Smooth muscle cell (in vitro differentiated cells): ENCODE measurements around the gene FTO. TPM values are rescaled to one million over a fixed set of nuclear protein-coding genes. Genes with fewer than 3 reads are reported as not detected.

ENCODE experiments used
- DNase-seq: peaks from one replicate; lab custom pipeline; 2025; ENCODE audit not compliant: unreplicated experiment; lab: John Stamatoyannopoulos, UW
- H2AFZ ChIP-seq: fragments of 200-600 bp; sonication (generic); 2 replicates; pipeline ENCODE4 v1.6.0; 2016; ENCODE audit warnings: antibody characterized with exemption, low read depth, mild to moderate bottlenecking
- H3F3A ChIP-seq: fragments of 200-600 bp; sonication (generic); 2 replicates; pipeline ENCODE4 v1.6.0; 2017; ENCODE audit warnings: antibody characterized with exemption, low read depth
- H3K27ac ChIP-seq: fragments of 200-600 bp; sonication (generic); 2 replicates; pipeline ENCODE4 v1.5.1; 2016; ENCODE audit warnings: low read depth, mild to moderate bottlenecking
- H3K27me3 ChIP-seq: fragments of 200-600 bp; sonication (generic); 2 replicates; pipeline ENCODE4 v1.6.1; 2016; ENCODE audit warnings: low read depth, mild to moderate bottlenecking
- H3K36me3 ChIP-seq: fragments of 200-600 bp; sonication (generic); 2 replicates; pipeline ENCODE4 v1.5.1; 2016; ENCODE audit warnings: low read depth
- H3K4me1 ChIP-seq: fragments of 200-600 bp; sonication (generic); 2 replicates; pipeline ENCODE4 v1.5.1; 2016; ENCODE audit warnings: low read depth
- H3K4me2 ChIP-seq: fragments of 200-600 bp; sonication (generic); 2 replicates; pipeline ENCODE4 v1.6.0; 2016; ENCODE audit warnings: mild to moderate bottlenecking
- H3K4me3 ChIP-seq: fragments of 200-600 bp; sonication (generic); 2 replicates; pipeline ENCODE4 v1.5.1; 2016; ENCODE audit warnings: mild to moderate bottlenecking
- H3K79me2 ChIP-seq: fragments of 200-600 bp; sonication (generic); 2 replicates; pipeline ENCODE4 v1.6.0; 2016; ENCODE audit warnings: low read depth, mild to moderate bottlenecking
- H3K9ac ChIP-seq: fragments of 200-600 bp; sonication (generic); 2 replicates; pipeline ENCODE4 v1.6.0; 2016; ENCODE audit warnings: low read depth
- H3K9me3 ChIP-seq: fragments of 200-600 bp; sonication (generic); replicated peaks from 2 replicates; pipeline ENCODE4 v1.5.1; 2016; ENCODE audit warnings: low read depth
- H4K20me1 ChIP-seq: fragments of 200-600 bp; sonication (generic); 2 replicates; pipeline ENCODE4 v1.6.0; 2016; ENCODE audit warnings: low read depth
- WGBS: methylation state at CpG from one replicate; pipeline ENCODE4 v1.1.7; 2016; ENCODE audit warnings: low lambda C conversion rate; 5-methylcytosine and 5-hydroxymethylcytosine counted together
- polyA plus RNA-seq: library from polyadenylated mRNA; unstranded; fragments of >200 nt; fragmentation: Nextera tagmentation; extraction: Ambion mirVana; gene quantifications from 2 replicates; pipeline ENCODE4 v1.2.1, GENCODE V29; 2016
- total RNA-seq: library from RNA; depleted of rRNA; stranded (reverse); fragments of >200 nt; gene quantifications from 2 replicates; pipeline ENCODE4 v1.2.3, GENCODE V29; 2014
- TF ChIP-seq, protein P1 (sequence below): fragments of 200-600 bp; sonication (generic); IDR thresholded peaks from 2 replicates; pipeline ENCODE4 v1.5.1; 2017; ENCODE audit warnings: borderline replicate concordance, mild to moderate bottlenecking, antibody characterized with exemption; ENCODE audit not compliant: insufficient read depth, poor library complexity, severe bottlenecking

Gene FTO
- total and polyA plus RNA-seq, 2 experiments from 2014 or later: 81.1 to 89.9 TPM

DNA sequence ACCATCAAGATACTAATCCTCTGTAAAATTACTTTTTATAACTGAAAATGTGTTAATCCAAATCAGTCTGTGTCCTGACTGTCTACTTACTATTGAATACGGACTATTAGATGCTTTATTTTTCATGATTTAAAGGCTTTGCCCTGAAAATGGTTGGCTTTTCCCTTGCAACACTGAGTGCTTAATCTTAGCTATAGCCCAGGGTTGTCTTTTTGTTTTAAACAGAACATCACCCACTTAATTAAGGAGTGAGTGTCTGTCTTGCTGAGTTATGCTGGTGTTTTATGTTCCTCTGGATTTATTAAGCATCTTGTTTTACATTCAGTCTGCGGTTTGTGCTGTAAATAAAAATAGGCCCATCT, 11.0 kb downstream of the FTO start:
- H4K20me1 ChIP-seq: peaks cover 95% of the 10 kb centered on the region
- H3K4me2 ChIP-seq: no peak overlapping the region

GRCh38 chr16:53717577-53717976, 13.6 kb downstream of the FTO start:
- H2AFZ ChIP-seq: no peak overlapping the region
- no peaks in the 10 kb centered on the region for H3K9me3 ChIP-seq
- H3K36me3 ChIP-seq: no peaks in the 10 kb centered on the region
- TF ChIP-seq, protein P1, sequence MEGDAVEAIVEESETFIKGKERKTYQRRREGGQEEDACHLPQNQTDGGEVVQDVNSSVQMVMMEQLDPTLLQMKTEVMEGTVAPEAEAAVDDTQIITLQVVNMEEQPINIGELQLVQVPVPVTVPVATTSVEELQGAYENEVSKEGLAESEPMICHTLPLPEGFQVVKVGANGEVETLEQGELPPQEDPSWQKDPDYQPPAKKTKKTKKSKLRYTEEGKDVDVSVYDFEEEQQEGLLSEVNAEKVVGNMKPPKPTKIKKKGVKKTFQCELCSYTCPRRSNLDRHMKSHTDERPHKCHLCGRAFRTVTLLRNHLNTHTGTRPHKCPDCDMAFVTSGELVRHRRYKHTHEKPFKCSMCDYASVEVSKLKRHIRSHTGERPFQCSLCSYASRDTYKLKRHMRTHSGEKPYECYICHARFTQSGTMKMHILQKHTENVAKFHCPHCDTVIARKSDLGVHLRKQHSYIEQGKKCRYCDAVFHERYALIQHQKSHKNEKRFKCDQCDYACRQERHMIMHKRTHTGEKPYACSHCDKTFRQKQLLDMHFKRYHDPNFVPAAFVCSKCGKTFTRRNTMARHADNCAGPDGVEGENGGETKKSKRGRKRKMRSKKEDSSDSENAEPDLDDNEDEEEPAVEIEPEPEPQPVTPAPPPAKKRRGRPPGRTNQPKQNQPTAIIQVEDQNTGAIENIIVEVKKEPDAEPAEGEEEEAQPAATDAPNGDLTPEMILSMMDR: no peak
- H3K9ac ChIP-seq: no peak overlapping the region
- peaks cover 88% of the 10 kb centered on the region for H3K79me2 ChIP-seq
- H3K27ac ChIP-seq: no peak overlapping the region
- H3K4me1 ChIP-seq: peaks cover 10% of the 10 kb centered on the region
- no peak overlapping the region for H3K4me2 ChIP-seq
- H3F3A ChIP-seq: no peaks in the 10 kb centered on the region
- H4K20me1 ChIP-seq: peaks cover 96% of the 10 kb centered on the region
- H3K4me3 ChIP-seq: no peak overlapping the region
- H3K27me3 ChIP-seq: no peaks in the 10 kb centered on the region
- DNase-seq: no peak
- 93% methylated on average over 3 of the region's 3 CpGs for WGBS

More for the DNA sequence above, 11.0 kb downstream of the FTO start:
- H3K9ac ChIP-seq: no peak overlapping the region
- no peak overlapping the region for H3K27ac ChIP-seq
- DNase-seq: no peak
- no peaks in the 10 kb centered on the region for H3K27me3 ChIP-seq
- H3K79me2 ChIP-seq: peaks cover 90% of the 10 kb centered on the region
- TF ChIP-seq, protein P1: no peak
- no peak overlapping the region for H2AFZ ChIP-seq
- no peak overlapping the region for H3K4me3 ChIP-seq
- H3K4me1 ChIP-seq: peaks cover 10% of the 10 kb centered on the region
- no peaks in the 10 kb centered on the region for H3F3A ChIP-seq
- H3K36me3 ChIP-seq: no peaks in the 10 kb centered on the region
- no peaks in the 10 kb centered on the region for H3K9me3 ChIP-seq
- 93% methylated on average over 2 of the region's 2 CpGs for WGBS

- 93% methylated on average over 5 of the region's 5 CpGs for WGBS
- H3K4me1 ChIP-seq: no peaks in the 10 kb centered on the region
- H3K79me2 ChIP-seq: peaks cover 91% of the 10 kb centered on the region
- peaks cover 96% of the 10 kb centered on the region for H4K20me1 ChIP-seq
- TF ChIP-seq, protein P1: no peak
- H3K27me3 ChIP-seq: no peaks in the 10 kb centered on the region
- H3K36me3 ChIP-seq: no peaks in the 10 kb centered on the region
- DNase-seq: no peak
- H3F3A ChIP-seq: no peaks in the 10 kb centered on the region
- no peak overlapping the region for H3K4me3 ChIP-seq
- no peak overlapping the region for H3K27ac ChIP-seq
- no peak overlapping the region for H2AFZ ChIP-seq
- H3K9me3 ChIP-seq: no peaks in the 10 kb centered on the region
- H3K9ac ChIP-seq: no peak overlapping the region
- no peak overlapping the region for H3K4me2 ChIP-seq
Observed at GRCh38 chr16:53721017-53721416, 17.1 kb downstream of the FTO start.

- Histone ChIP-seq H3K4me3 (no peak overlapping the region), H3K9ac (no peak overlapping the region), H3K27ac (no peak overlapping the region), H3K36me3 (no peaks in the 10 kb centered on the region), H4K20me1 (peaks cover 100% of the 10 kb centered on the region), H3K79me2 (peaks cover 84% of the 10 kb centered on the region), H3K4me1 (no peaks in the 10 kb centered on the region), H2AFZ (no peak overlapping the region), H3K27me3 (no peaks in the 10 kb centered on the region), H3K9me3 (no peaks in the 10 kb centered on the region), H3F3A (no peaks in the 10 kb centered on the region), H3K4me2 (no peak overlapping the region)
- TF ChIP-seq, protein P1: no peak
- DNase-seq: no peak
Observed at GRCh38 chr16:53726625-53727024, 22.7 kb downstream of the FTO start.
